Lower lobe of right lung (tissue), 2 donors: ENCODE measurements around the gene MRPL4. TPM values are rescaled to one million over a fixed set of nuclear protein-coding genes. Genes with fewer than 3 reads are reported as not detected.

Source experiments
- ATAC-seq, 2 donors: fragments of 200-7000 bp; cut with Tn5 transposase; one replicate each; pipeline ENCODE4 v1.9.1; 2020 to 2022; ENCODE audit warnings: mild to moderate bottlenecking in 2 of 2, moderate library complexity in 2 of 2
- DNase-seq: peaks from one replicate; pipeline ENCODE4 v3.0.0-alpha.2; 2020
- H3K27ac ChIP-seq: fragments of 200-600 bp; one replicate; pipeline ENCODE4 v1.8.0; 2022
- H3K27me3 ChIP-seq: fragments of 200-600 bp; one replicate; pipeline ENCODE4 v1.8.0; 2022; ENCODE audit warnings: low read depth
- H3K36me3 ChIP-seq: fragments of 200-600 bp; one replicate; pipeline ENCODE4 v1.8.0; 2022; ENCODE audit warnings: mild to moderate bottlenecking
- H3K4me1 ChIP-seq: fragments of 200-600 bp; one replicate; pipeline ENCODE4 v1.8.0; 2022
- H3K4me3 ChIP-seq: fragments of 200-600 bp; one replicate; pipeline ENCODE4 v1.8.0; 2022; ENCODE audit warnings: mild to moderate bottlenecking
- H3K9me3 ChIP-seq: fragments of 200-600 bp; one replicate; pipeline ENCODE4 v1.8.0; 2022
- intact Hi-C: fragments of 100-400 bp; cut with DNase I; formaldehyde crosslinking; loops from one replicate; pipeline ENCODE4 v1.11.0; 2022
- total RNA-seq: library from RNA; stranded (reverse); fragmentation: NEBNext Ultra II Directional; extraction: Animal tissue kit (Norgen Biotek cat#: 25700); gene quantifications from one replicate; pipeline ENCODE4 v1.2.1, GENCODE V29; 2021
- TF ChIP-seq, protein P1 (sequence below): fragments of 200-600 bp; IDR thresholded peaks from one replicate; pipeline ENCODE4 v1.8.0; 2022; ENCODE audit warnings: antibody characterized with exemption, mild to moderate bottlenecking
- donor health status: DM: no; HTN: yes; CAD: no; lungs with severe emphysema.

MRPL4 gene
- total RNA-seq, 1 donor from 2014 or later, result 40.3 TPM

DNA sequence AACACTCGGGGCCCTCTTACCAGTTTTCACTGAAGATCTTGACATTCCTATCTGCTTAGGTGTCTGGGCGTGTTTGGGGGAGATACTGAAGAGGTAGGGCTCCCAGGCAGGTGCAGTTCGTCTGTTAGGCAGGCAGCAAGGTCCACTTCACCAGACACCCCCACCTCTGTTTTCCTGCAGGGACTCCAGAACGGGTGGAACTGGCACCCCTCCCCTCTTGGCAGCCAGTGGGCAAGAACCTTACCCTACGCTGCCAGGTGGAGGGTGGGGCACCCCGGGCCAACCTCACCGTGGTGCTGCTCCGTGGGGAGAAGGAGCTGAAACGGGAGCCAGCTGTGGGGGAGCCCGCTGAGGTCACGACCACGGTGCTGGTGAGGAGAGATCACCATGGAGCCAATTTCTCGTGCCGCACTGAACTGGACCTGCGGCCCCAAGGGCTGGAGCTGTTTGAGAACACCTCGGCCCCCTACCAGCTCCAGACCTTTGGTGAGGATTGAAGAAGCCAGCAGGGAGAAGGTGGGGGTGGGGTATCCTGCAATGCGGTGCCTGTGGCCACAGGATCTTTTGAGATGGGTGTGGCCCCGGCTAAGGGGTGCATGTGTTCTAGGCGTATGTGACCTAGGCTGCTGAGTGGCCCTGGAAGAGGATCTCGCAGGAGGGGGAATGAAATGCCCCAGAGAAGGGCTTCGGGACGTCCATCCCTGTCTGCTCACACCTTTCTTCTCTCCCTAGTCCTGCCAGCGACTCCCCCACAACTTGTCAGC is 31.5 kb downstream of the MRPL4 start:
- Histone ChIP-seq H3K4me1 (peaks cover 73% of the 10 kb centered on the region), H3K27me3 (no peaks in the 10 kb centered on the region), H3K27ac (peak overlapping the region; percentile 68), H3K4me3 (peak overlapping the region; percentile 35), H3K36me3 (peaks cover 75% of the 10 kb centered on the region), H3K9me3 (no peaks in the 10 kb centered on the region)
- DNase-seq (peak; percentile 80), ATAC-seq (peak; percentile 18 to 59)
- intact Hi-C loops, result no loop called here
- TF ChIP-seq, protein P1, sequence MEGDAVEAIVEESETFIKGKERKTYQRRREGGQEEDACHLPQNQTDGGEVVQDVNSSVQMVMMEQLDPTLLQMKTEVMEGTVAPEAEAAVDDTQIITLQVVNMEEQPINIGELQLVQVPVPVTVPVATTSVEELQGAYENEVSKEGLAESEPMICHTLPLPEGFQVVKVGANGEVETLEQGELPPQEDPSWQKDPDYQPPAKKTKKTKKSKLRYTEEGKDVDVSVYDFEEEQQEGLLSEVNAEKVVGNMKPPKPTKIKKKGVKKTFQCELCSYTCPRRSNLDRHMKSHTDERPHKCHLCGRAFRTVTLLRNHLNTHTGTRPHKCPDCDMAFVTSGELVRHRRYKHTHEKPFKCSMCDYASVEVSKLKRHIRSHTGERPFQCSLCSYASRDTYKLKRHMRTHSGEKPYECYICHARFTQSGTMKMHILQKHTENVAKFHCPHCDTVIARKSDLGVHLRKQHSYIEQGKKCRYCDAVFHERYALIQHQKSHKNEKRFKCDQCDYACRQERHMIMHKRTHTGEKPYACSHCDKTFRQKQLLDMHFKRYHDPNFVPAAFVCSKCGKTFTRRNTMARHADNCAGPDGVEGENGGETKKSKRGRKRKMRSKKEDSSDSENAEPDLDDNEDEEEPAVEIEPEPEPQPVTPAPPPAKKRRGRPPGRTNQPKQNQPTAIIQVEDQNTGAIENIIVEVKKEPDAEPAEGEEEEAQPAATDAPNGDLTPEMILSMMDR, result no peak

DNA sequence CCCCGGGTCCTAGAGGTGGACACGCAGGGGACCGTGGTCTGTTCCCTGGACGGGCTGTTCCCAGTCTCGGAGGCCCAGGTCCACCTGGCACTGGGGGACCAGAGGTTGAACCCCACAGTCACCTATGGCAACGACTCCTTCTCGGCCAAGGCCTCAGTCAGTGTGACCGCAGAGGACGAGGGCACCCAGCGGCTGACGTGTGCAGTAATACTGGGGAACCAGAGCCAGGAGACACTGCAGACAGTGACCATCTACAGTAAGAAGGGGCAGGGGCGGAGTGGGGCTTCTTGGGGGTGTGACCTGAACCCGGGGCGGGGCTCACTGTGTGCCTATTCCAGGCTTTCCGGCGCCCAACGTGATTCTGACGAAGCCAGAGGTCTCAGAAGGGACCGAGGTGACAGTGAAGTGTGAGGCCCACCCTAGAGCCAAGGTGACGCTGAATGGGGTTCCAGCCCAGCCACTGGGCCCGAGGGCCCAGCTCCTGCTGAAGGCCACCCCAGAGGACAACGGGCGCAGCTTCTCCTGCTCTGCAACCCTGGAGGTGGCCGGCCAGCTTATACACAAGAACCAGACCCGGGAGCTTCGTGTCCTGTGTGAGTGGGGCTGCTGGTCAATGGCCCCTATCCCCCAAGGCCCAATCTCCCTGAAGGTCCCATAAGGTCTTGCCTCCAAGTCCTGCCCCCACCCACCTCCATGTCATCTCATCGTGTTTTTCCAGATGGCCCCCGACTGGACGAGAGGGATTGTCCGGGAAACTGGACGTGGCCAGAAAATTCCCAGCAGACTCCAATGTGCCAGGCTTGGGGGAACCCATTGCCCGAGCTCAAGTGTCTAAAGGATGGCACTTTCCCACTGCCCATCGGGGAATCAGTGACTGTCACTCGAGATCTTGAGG is 32.3 kb downstream of the MRPL4 start:
- intact Hi-C loops, result no loop called here
- Histone ChIP-seq H3K27ac (peak overlapping the region; percentile 68), H3K36me3 (peaks cover 67% of the 10 kb centered on the region), H3K9me3 (no peaks in the 10 kb centered on the region), H3K4me3 (peak overlapping the region; percentile 35), H3K4me1 (peaks cover 73% of the 10 kb centered on the region), H3K27me3 (peaks cover 4% of the 10 kb centered on the region)
- no peak for DNase-seq
- no peak for ATAC-seq
- TF ChIP-seq, protein P1, result no peak

DNA sequence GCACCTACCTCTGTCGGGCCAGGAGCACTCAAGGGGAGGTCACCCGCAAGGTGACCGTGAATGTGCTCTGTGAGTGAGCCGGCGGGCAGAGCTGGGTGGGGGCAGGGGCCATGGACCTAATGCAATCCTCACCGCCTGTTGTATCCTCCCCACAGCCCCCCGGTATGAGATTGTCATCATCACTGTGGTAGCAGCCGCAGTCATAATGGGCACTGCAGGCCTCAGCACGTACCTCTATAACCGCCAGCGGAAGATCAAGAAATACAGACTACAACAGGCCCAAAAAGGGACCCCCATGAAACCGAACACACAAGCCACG is 32.9 kb downstream of the MRPL4 start:
- Histone ChIP-seq H3K4me3 (no peak overlapping the region), H3K27ac (peak overlapping the region; percentile 68), H3K36me3 (peaks cover 61% of the 10 kb centered on the region), H3K27me3 (peaks cover 10% of the 10 kb centered on the region), H3K4me1 (peaks cover 73% of the 10 kb centered on the region), H3K9me3 (no peaks in the 10 kb centered on the region)
- intact Hi-C loops, result no loop called here
- no peak for ATAC-seq
- TF ChIP-seq, protein P1, result no peak
- DNase-seq, result no peak

DNA sequence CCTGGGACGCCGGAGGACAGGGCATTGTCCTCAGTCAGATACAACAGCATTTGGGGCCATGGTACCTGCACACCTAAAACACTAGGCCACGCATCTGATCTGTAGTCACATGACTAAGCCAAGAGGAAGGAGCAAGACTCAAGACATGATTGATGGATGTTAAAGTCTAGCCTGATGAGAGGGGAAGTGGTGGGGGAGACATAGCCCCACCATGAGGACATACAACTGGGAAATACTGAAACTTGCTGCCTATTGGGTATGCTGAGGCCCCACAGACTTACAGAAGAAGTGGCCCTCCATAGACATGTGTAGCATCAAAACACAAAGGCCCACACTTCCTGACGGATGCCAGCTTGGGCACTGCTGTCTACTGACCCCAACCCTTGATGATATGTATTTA is 33.4 kb downstream of the MRPL4 start:
- Histone ChIP-seq H3K27ac (no peak overlapping the region), H3K4me1 (peaks cover 73% of the 10 kb centered on the region), H3K9me3 (no peaks in the 10 kb centered on the region), H3K36me3 (peaks cover 56% of the 10 kb centered on the region), H3K27me3 (peaks cover 14% of the 10 kb centered on the region), H3K4me3 (no peak overlapping the region)
- DNase-seq, result no peak
- TF ChIP-seq, protein P1, result no peak
- ATAC-seq, result no peak
- intact Hi-C loops, result no loop called here

DNA sequence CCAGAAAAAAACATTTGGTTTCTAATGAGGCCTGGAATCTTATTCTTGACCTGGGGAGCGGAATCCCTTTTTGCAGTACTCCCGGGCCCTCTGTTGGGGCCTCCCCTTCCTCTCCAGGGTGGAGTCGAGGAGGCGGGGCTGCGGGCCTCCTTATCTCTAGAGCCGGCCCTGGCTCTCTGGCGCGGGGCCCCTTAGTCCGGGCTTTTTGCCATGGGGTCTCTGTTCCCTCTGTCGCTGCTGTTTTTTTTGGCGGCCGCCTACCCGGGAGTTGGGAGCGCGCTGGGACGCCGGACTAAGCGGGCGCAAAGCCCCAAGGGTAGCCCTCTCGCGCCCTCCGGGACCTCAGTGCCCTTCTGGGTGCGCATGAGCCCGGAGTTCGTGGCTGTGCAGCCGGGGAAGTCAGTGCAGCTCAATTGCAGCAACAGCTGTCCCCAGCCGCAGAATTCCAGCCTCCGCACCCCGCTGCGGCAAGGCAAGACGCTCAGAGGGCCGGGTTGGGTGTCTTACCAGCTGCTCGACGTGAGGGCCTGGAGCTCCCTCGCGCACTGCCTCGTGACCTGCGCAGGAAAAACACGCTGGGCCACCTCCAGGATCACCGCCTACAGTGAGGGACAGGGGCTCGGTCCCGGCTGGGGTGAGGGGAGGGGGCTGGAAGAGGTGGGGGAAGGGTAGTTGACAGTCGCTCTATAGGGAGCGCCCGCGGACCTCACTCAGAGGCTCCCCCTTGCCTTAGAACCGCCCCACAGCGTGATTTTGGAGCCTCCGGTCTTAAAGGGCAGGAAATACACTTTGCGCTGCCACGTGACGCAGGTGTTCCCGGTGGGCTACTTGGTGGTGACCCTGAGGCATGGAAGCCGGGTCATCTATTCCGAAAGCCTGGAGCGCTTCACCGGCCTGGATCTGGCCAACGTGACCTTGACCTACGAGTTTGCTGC is 35.1 kb downstream of the MRPL4 start, which contains the start of gene ICAM4:
TSS of gene ICAM4 (plus strand) at position 153 of the 935 bp plus-strand sequence. CDS start at position 211, 58 bp downstream.
- DNase-seq (peak; percentile 88), ATAC-seq (peak; percentile 18 to 50)
- Histone ChIP-seq H3K27me3 (peaks cover 25% of the 10 kb centered on the region), H3K9me3 (no peaks in the 10 kb centered on the region), H3K27ac (peak within 1 kb of the TSS; percentile 81), H3K4me1 (peaks cover 87% of the 10 kb centered on the region), H3K36me3 (peaks cover 42% of the 10 kb centered on the region), H3K4me3 (peak within 1 kb of the TSS; percentile 44)
- TF ChIP-seq, protein P1, result no peak
- intact Hi-C loops, result no loop called here
